ENCODE measurements around the gene RB1.
A peak's percentile ranks its signal among the peaks of the same experiment; 100 is the strongest.
"Not testable (repeated sequence)": the region's sequence is repeated elsewhere in the genome, so short reads cannot be mapped to it uniquely, and the experiment has no call there.

The RB1 gene

DNA sequence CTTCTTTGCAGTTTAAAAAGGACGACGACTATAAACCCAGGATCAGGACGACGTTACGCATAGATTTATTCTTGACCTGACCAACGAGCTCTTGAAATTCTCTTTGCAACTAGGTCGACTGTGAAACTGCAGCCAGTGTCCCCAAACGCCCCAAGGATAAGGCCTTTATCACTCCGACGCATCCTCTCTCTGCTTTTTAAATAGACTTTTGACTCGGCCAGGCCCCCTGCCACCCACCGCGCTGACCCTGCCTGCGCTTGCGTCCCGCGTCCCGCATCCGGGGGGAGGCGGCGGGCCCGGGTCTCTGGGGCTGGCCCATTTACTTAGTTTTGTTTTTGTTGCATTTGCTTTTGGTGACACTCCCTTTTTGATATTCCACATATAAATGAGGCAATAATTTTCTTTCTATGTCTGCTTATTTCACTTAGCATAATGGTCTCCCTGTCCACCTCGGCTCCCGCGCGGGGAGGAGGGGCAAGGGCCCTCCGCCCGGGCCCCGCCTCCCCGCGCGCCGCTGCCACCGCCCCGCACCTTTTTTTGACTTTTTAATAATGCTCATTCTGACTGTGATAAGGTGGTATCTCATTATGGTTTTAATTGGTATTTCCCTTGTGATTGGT, 17.4 kb downstream of the RB1 start:
- TF ChIP-seq, protein P1, sequence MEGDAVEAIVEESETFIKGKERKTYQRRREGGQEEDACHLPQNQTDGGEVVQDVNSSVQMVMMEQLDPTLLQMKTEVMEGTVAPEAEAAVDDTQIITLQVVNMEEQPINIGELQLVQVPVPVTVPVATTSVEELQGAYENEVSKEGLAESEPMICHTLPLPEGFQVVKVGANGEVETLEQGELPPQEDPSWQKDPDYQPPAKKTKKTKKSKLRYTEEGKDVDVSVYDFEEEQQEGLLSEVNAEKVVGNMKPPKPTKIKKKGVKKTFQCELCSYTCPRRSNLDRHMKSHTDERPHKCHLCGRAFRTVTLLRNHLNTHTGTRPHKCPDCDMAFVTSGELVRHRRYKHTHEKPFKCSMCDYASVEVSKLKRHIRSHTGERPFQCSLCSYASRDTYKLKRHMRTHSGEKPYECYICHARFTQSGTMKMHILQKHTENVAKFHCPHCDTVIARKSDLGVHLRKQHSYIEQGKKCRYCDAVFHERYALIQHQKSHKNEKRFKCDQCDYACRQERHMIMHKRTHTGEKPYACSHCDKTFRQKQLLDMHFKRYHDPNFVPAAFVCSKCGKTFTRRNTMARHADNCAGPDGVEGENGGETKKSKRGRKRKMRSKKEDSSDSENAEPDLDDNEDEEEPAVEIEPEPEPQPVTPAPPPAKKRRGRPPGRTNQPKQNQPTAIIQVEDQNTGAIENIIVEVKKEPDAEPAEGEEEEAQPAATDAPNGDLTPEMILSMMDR (IDR thresholded peaks at IDR 0.05; ENCODE audit: low read depth, low read length), result no peak
- H3K4me3 ChIP-seq (ENCODE audit: low read depth, low read length), result no peak overlapping the region

DNA sequence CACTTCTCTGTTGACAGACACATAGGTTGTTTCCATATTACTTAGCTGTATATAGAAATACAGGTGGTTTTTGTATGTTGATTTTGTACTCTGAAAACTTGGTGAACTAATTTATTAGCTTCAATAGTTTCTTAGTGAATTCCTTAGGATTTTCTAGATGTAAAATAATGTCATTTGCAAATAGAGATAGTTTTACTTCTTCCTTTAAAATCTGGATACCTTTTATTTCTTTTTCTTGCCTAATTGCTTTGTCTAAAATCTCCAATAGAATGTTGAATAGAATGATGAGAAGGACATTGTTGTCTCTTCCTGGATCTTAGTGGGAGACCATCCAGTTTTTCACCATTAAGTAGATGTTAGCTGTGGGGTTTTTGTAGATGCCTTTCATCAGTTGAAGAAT, 18.7 kb downstream of the RB1 start:
- TF ChIP-seq, protein P1 (IDR thresholded peaks at IDR 0.05; ENCODE audit: low read depth, low read length), result no peak
- no peak overlapping the region for H3K4me3 ChIP-seq (ENCODE audit: low read depth, low read length)

DNA sequence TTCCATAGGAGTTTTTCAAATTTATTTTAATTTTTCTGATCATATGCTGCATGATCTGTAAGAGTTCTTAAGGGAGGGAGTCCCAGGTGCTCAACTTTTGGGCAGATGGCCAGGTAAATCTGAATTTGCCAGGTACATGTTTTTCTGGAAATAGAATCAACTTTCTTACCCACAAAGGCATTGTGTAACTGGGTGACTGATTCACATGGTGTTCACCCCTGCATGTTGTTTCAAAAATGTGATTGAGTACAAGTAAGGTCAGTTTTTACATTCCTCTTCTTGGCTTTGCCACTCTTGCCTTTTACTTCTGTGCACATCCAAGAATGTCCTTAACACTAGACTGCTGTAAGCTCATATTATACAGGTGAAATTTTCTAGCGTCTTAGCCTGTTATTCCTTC, 30.4 kb downstream of the RB1 start:
- TF ChIP-seq, protein P1 (IDR thresholded peaks at IDR 0.05; ENCODE audit: low read depth, low read length), result no peak
- no peak overlapping the region for H3K4me3 ChIP-seq (ENCODE audit: low read depth, low read length)

GRCh38 chr13:48334534-48335127, 31.1 kb downstream of the RB1 start:
- no peak overlapping the region for H3K4me3 ChIP-seq (ENCODE audit: low read depth, low read length)
- TF ChIP-seq, protein P1 (IDR thresholded peaks at IDR 0.05; ENCODE audit: low read depth, low read length), result peak; percentile 23; the same call in 1 of the 2 replicates

GRCh38 chr13:48339198-48339597, 35.6 kb downstream of the RB1 start:
- H3K4me3 ChIP-seq (ENCODE audit: low read depth, low read length), result not testable (repeated sequence)

GRCh38 chr13:48344264-48344663, 40.7 kb downstream of the RB1 start:
- no peak overlapping the region for H3K4me3 ChIP-seq (ENCODE audit: low read depth, low read length)
- TF ChIP-seq, protein P1 (IDR thresholded peaks at IDR 0.05; ENCODE audit: low read depth, low read length), result no peak

GRCh38 chr13:48346583-48346982, 43.0 kb downstream of the RB1 start:
- TF ChIP-seq, protein P1 (IDR thresholded peaks at IDR 0.05; ENCODE audit: low read depth, low read length), result no peak
- no peak overlapping the region for H3K4me3 ChIP-seq (ENCODE audit: low read depth, low read length)

DNA sequence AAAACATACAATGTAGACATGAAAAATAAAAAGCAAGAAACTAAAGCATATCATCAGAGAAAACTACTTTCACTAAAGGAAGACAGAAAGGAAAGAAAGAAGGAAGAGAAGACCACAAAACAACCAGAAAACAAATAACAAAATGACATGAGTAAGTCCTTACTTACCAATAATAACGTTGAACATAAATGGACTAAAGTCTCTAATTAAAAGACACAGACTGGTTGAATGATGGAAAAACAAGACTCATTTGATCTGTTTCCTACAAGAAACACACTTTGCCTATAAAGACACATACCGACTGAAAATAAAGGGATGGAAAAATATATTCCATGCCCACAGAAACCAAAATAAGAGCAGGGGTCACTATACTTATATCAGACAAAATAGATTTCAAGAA, 46.0 kb downstream of the RB1 start:
- H3K4me3 ChIP-seq (ENCODE audit: low read depth, low read length), result no peak overlapping the region
- TF ChIP-seq, protein P1 (IDR thresholded peaks at IDR 0.05; ENCODE audit: low read depth, low read length), result no peak

Data from WI38 (cell line).